AG08396 (cell line): Measurements from ENCODE around the gene SLC44A1.

ENCODE experiments used
- DNase-seq: peaks from one replicate; pipeline ENCODE4 v3.0.0; 2012; ENCODE audit warnings: low spot score, mixed read lengths

The SLC44A1 gene

GRCh38 chr9:105393576-105394344 is 149.3 kb downstream of the SLC44A1 start:
- DNase-seq = no peak

DNA sequence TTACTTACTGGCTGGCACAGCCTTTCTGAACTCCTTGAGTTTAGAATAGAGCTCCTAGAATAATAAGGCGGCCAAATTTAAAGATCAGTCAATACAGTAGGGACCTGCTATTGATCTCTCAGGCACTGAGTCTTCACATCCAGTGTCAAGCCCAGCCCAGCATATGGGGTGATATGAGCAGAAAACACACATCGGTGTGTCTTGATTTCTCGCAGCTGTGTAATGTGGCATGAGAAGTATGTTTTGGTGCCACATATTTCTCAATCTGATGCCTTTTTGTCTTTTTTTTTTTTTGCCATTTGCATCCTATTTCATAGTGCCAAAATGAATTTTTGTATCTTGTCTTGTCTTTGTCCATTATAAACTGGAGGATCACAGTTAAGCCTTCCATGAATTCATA is 152.0 kb downstream of the SLC44A1 start:
- DNase-seq = no peak

DNA sequence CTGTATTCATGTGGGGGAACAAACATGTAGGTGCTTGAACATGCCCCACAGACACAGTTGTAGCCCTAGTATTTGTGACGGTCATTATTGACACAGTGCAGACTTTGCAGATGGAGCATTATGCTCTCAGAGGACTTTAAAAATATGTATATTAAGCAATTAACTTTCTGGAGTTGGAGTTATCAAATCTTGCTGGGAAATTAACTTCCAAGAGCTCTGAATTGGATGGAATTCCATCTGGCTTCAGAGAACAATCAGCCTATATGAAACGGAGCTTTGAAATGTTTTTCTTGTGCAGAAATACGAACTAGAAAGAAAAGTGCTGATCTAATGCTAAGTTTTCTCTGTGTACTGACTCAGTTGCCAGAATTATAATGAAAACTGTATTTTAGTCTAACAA is 152.4 kb downstream of the SLC44A1 start:
- no peak for DNase-seq

DNA sequence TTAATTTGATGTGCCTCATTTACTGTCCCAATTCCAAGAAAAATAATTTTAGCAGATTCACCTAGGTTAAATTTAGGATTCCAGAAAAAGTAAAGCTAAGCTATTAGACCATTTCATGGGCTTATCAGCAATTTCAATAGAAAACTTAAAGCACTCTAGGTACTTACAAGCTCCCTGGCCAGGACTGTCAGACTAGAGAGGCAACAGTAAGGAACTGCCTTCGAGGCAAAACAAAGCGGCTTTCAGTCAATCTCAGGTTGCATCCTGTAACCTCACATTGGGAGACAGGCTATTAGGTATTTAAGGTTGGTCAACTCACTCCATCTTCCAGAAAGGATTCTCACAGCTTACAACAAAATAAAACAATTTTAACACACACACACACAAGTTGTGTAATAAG is 154.7 kb downstream of the SLC44A1 start:
- no peak for DNase-seq

GRCh38 chr9:105401651-105402050 is 157.2 kb downstream of the SLC44A1 start:
- no peak for DNase-seq

GRCh38 chr9:105403552-105404248 is 159.2 kb downstream of the SLC44A1 start:
- DNase-seq = no peak

DNA sequence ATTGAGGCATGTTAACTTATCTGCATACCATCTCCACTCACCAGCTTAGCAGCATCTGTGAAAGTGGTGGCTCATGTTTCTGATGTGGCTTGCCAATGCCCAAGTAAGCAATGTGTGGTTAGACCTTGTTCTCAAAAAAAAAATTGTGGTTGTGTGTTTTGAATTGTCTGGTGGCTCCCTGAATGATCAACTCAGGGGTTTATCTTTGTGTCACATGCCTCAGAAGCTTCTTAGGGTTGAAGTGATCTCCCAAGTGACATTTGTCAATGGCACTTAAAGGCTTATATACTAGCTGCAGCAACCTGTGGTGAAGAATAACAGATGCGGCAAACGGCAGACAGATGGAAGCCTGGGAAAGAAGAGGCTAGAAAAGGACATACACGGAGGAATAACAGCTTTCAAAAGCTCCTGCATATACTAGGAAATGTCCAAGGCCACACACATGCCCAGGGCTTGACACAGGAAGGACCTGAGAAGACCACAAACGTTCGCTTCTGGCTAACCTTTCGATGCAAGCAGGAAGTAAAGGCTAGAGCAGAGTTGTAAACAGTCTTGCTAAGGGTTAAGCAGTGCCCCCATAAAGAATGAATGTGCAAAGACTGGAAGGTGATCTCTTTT is 161.2 kb downstream of the SLC44A1 start:
- no peak for DNase-seq

GRCh38 chr9:105406369-105406768 is 161.9 kb downstream of the SLC44A1 start:
- no peak for DNase-seq

GRCh38 chr9:105413525-105413924 is 169.1 kb downstream of the SLC44A1 start:
- DNase-seq = peak; percentile 28

GRCh38 chr9:105414947-105415661 is 170.7 kb downstream of the SLC44A1 start:
- peak; percentile 47 for DNase-seq

DNA sequence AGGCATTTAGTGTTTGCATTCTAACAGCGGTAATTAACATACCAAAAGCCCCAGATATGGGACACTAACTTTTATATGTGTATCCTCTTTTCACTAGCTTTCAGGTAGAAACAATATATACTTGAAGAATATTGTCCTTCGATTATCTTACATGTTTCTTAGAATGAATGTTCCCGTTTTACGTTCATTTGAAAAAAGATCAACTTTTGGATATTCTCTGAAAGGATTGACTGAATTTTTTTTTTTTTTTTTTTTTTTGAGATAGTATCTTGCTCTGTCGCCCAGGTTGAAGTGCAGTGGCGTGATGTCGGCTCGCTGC is 171.2 kb downstream of the SLC44A1 start:
- DNase-seq = no peak

DNA sequence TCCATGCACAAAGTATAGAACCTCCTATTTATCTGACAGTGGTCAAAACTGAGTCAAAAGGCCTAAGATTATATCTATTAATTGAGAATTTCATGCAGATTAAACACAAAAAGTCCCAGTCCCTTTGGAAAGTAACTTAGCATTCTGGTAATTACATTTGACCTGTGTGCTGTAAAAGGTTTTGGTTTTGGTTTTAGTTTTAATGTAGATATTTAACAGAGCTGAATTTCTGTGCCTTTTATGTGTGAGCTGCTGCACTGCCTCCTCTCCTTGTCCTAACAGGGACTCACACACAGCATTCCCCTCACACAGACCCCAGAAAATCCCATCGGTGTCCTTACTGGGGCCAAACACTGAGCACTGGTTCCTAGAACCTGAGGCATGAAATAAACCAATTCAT is 172.4 kb downstream of the SLC44A1 start:
- DNase-seq = no peak

DNA sequence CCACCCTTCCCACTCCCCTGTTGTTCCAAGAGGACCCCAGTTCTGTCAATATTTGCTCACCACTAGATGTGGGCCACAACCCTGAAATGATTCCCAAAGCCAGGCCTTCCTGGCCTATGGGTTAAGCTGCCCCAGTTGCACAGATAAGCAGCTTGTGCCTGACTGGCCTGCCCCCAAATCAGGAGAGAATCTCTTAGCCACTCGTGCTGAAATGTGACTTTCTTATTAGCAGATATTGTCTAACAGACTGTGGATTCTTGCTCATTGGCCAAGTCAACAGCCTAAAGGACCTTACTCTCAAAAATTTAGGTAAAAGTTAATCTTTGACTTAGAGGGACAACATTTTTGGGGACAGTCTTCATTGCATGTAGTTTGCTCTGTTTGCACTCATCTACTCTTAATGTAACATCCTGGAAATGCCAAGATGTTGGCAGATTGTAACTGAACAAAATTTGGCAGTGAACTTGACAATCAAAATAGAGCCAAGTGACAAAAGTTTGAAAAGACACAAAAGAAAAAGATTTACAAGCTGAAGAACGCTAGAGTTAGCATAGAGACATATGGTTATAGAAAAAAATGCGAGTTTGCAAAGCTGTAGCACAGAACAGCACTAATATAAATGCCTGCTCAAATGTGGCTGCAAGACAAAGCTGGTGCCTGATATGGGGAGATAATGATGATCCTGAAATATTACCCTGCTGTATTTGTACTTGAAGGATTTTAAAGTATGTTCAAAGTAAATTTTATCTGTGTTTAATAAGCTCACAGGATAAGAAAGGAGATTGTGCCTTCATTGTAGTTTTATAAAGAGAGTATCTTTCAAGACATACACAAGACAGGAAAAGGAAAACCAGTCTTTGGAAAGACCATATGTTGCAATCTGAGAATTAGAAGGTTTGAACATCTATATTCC is 174.4 kb downstream of the SLC44A1 start:
- DNase-seq = no peak

DNA sequence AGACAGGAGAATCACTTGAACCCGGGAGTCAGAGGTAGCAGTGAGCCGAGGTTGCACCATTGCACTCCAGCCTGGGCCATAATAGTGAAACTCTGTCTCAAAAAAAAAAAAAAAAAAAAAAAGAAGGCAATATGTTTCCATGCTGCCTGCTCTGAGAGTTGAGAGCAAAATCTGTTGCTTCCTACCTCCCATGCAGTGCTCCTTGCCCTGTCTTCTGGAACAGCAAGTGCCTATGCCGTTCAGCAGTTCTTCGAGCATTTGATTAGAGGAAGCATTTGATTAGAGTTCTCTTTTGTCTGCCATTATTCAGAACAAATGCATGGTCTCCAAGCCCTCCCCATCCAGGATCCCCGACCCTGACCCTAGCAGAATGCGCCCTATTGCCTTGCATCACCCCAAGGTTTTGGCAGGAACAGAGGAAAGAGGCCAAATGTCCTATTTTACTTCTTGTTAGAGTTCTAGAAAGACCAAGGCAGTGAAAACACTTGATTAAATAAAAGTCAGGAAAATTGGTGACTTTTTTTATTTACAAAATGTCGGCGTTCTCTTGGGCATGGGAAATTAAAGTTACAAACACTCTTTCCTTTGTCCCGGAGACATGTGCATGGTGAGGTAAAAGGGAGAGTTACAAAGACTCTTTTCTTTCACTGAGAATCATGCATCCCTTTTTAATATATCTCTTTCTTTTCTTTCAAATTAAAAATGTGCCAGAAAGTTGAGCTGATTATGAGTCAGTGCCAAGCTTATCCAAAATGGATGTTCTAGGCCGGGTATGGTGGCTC is 175.6 kb downstream of the SLC44A1 start:
- no peak for DNase-seq

- no peak for DNase-seq
Measured at GRCh38 chr9:105421154-105421553, 176.7 kb downstream of the SLC44A1 start.

GRCh38 chr9:105421864-105422263 is 177.4 kb downstream of the SLC44A1 start:
- no peak for DNase-seq

GRCh38 chr9:105425816-105426433 is 181.5 kb downstream of the SLC44A1 start:
- DNase-seq = peak; percentile 38

GRCh38 chr9:105426657-105427056 is 182.2 kb downstream of the SLC44A1 start:
- DNase-seq = no peak

- no peak for DNase-seq
Measured at GRCh38 chr9:105431424-105432246, 187.2 kb downstream of the SLC44A1 start.
